CD4-positive, alpha-beta T cell treated with Interleukin-4 for 4 hours (primary cell): ENCODE results near the gene SATB2.

Experiments
- DNase-seq: peaks from one replicate; pipeline ENCODE4 v3.0.0-alpha.2; 2020

The SATB2 gene

DNA sequence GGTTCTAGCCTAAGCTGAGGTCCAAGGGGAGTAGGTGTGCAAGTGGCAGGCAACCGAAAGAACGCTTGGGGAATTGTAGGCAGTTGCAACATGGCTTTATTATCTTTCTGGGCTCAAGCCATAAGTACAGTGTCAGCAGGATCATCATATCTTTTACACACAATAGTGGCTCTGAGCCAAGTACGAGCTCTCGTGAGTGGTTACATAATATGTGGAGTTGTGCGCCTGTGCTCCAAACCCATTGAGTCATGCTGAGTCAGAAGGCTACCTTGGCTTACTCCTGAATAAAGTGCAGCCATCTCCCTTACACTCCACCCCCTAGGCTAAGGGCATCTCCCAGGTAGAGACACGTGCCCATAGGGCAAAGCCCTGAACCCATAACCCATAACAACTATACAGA is 233.9 kb downstream of the SATB2 start:
- no peak for DNase-seq

DNA sequence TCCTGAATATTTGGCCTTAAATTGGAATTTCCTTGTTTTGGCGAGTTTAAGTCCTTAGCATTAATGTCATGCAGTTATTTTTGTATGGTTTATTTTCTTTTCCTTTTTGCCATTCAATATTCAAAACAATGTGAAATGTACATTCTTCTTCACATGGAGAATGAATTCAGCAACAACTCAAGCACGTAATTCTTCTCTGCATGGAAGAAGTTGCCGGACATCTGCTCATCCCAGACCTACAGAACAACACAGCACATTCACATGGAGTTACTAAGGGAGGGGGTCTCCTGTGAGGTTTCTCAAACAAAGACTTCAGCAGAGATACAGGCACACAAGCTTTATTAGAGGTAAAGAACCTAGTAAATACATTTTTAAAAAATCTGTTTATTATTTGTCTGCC is 236.8 kb downstream of the SATB2 start:
- DNase-seq: no peak

DNA sequence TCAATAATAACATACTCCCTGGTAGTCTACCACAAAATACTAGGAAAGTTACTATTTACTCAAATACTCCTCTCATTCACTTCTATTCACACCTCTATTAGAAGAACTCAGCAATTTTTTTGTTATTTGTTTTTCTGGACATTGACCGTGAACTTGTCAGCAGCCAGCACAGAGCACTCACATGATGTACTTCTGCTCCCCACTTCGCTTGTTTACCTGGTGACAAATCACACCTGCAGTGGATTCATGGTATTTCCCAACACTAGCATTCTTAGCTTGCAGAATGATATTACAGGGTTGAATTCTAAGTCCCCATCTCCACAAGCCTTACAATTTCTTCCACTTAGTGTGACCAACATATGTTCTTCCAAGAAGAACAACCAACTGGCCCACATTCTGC is 238.2 kb downstream of the SATB2 start:
- DNase-seq: no peak
